GM19238 (cell line): ENCODE measurements around the gene FGFBP1.
"Not testable (repeated sequence)": the region's sequence is repeated elsewhere in the genome, so short reads cannot be mapped to it uniquely, and the experiment has no call there.

Source experiments
- DNase-seq: peaks from one replicate; pipeline ENCODE4 v3.0.0; 2011; ENCODE audit warnings: low spot score; ENCODE audit not compliant: insufficient read length

FGFBP1 gene

GRCh38 chr4:15945516-15945915 is 7.0 kb upstream of the FGFBP1 start:
- DNase-seq, result no peak

- DNase-seq, result no peak
Observed at GRCh38 chr4:15944895-15945294, 6.4 kb upstream of the FGFBP1 start.

GRCh38 chr4:15942283-15942682 is 3.7 kb upstream of the FGFBP1 start:
- no peak for DNase-seq

GRCh38 chr4:15938182-15938581 is 358 bp downstream of the FGFBP1 start:
- no peak for DNase-seq

- no peak for DNase-seq
Observed at GRCh38 chr4:15936495-15936894, 2.0 kb downstream of the FGFBP1 start.

- DNase-seq, result no peak
Observed at GRCh38 chr4:15935504-15936402, 2.8 kb downstream of the FGFBP1 start.

GRCh38 chr4:15934259-15934658 is 4.3 kb downstream of the FGFBP1 start:
- DNase-seq, result no peak

- no peak for DNase-seq
Observed at GRCh38 chr4:15931451-15932210, 6.9 kb downstream of the FGFBP1 start.

GRCh38 chr4:15930314-15930713 is 8.2 kb downstream of the FGFBP1 start:
- no peak for DNase-seq

- DNase-seq, result no peak
Observed at GRCh38 chr4:15929540-15929939, 9.0 kb downstream of the FGFBP1 start.

GRCh38 chr4:15928883-15929282 is 9.7 kb downstream of the FGFBP1 start:
- no peak for DNase-seq

GRCh38 chr4:15926486-15926885 is 12.1 kb downstream of the FGFBP1 start:
- no peak for DNase-seq

GRCh38 chr4:15925830-15926229 is 12.7 kb downstream of the FGFBP1 start:
- DNase-seq, result no peak

- DNase-seq, result no peak
Observed at GRCh38 chr4:15921592-15921932, 17.0 kb downstream of the FGFBP1 start.

- DNase-seq, result no peak
Observed at GRCh38 chr4:15920723-15921591, 17.6 kb downstream of the FGFBP1 start.

GRCh38 chr4:15918484-15919129 is 19.9 kb downstream of the FGFBP1 start:
- no peak for DNase-seq

- DNase-seq, result no peak
Observed at GRCh38 chr4:15917297-15917696, 21.2 kb downstream of the FGFBP1 start.

- not testable (repeated sequence) for DNase-seq
Observed at GRCh38 chr4:15916358-15916757, 22.2 kb downstream of the FGFBP1 start.

- DNase-seq, result no peak
Observed at GRCh38 chr4:15914736-15915135, 23.8 kb downstream of the FGFBP1 start.

GRCh38 chr4:15914291-15914690 is 24.2 kb downstream of the FGFBP1 start:
- DNase-seq, result no peak

- no peak for DNase-seq
Observed at GRCh38 chr4:15913631-15913970, 24.9 kb downstream of the FGFBP1 start.
